HG03432 (cell line): ENCODE results near the gene BANF2.
"Not testable (repeated sequence)": the region's sequence is repeated elsewhere in the genome, so short reads cannot be mapped to it uniquely, and the experiment has no call there.

Source experiments
- ATAC-seq: cut with Tn5 transposase; IDR thresholded peaks from one replicate; pipeline ENCODE4 v1.9.1; 2021; ENCODE audit warnings: mild to moderate bottlenecking, moderate library complexity; ENCODE audit not compliant: unreplicated experiment

The BANF2 gene

GRCh38 chr20:17761604-17762003, 61.8 kb downstream of the BANF2 start:
- no peak for ATAC-seq

- no peak for ATAC-seq
These were observed 62.6 kb downstream of the BANF2 start for GRCh38 chr20:17762243-17762872.

GRCh38 chr20:17762873-17763557, 63.2 kb downstream of the BANF2 start:
- no peak for ATAC-seq

GRCh38 chr20:17765017-17765416, 65.3 kb downstream of the BANF2 start:
- no peak for ATAC-seq

GRCh38 chr20:17765584-17765983, 65.8 kb downstream of the BANF2 start:
- no peak for ATAC-seq

- ATAC-seq: no peak
These were observed 66.5 kb downstream of the BANF2 start for GRCh38 chr20:17766226-17766625.

GRCh38 chr20:17767624-17768023, 67.9 kb downstream of the BANF2 start:
- ATAC-seq: no peak

GRCh38 chr20:17768271-17768670, 68.5 kb downstream of the BANF2 start:
- no peak for ATAC-seq

- ATAC-seq: not testable (repeated sequence)
These were observed 70.0 kb downstream of the BANF2 start for GRCh38 chr20:17769716-17770115.

GRCh38 chr20:17771206-17772004, 71.6 kb downstream of the BANF2 start:
- ATAC-seq: no peak

GRCh38 chr20:17772005-17772343, 72.2 kb downstream of the BANF2 start:
- no peak for ATAC-seq

GRCh38 chr20:17773619-17774018, 73.9 kb downstream of the BANF2 start:
- ATAC-seq: no peak

GRCh38 chr20:17775600-17775999, 75.8 kb downstream of the BANF2 start:
- no peak for ATAC-seq

- no peak for ATAC-seq
These were observed 76.8 kb downstream of the BANF2 start for GRCh38 chr20:17776551-17776950.

GRCh38 chr20:17779011-17779410, 79.2 kb downstream of the BANF2 start:
- not testable (repeated sequence) for ATAC-seq

- ATAC-seq: peak; percentile 61
These were observed 83.0 kb downstream of the BANF2 start for GRCh38 chr20:17782768-17783167.

- no peak for ATAC-seq
These were observed 83.9 kb downstream of the BANF2 start for GRCh38 chr20:17783671-17784070.

- ATAC-seq: no peak
These were observed 85.2 kb downstream of the BANF2 start for GRCh38 chr20:17785007-17785406.
